Nephron (organoid): ENCODE measurements around the gene CDH11.

ENCODE experiments used
- H3K27ac Mint-ChIP-seq, 3 experiments: 2 replicates each; pipeline ENCODE4 v1.8.0; 2020; ENCODE audit warnings: mixed read lengths in 3 of 3, mild to moderate bottlenecking in 2 of 3, moderate library complexity in 1 of 3
- H3K27me3 Mint-ChIP-seq: 2 replicates; pipeline ENCODE4 v1.8.0; 2021; ENCODE audit warnings: low read depth, mild to moderate bottlenecking, moderate library complexity, mixed read lengths
- H3K36me3 Mint-ChIP-seq: 2 replicates; pipeline ENCODE4 v1.8.0; 2020; ENCODE audit warnings: low read depth, mixed read lengths
- H3K4me1 Mint-ChIP-seq: 2 replicates; pipeline ENCODE4 v1.8.0; 2020; ENCODE audit warnings: mixed read lengths
- H3K4me3 Mint-ChIP-seq, 3 experiments: 2 replicates each; pipeline ENCODE4 v1.8.0; 2020; ENCODE audit warnings: mild to moderate bottlenecking in 3 of 3, mixed read lengths in 3 of 3, moderate library complexity in 2 of 3
- H3K9me3 Mint-ChIP-seq: 2 replicates; pipeline ENCODE4 v1.8.0; 2020; ENCODE audit warnings: mixed read lengths
- TF ChIP-seq, protein P1 (sequence below), 3 experiments: fragments of 200-600 bp; sonication (generic); IDR thresholded peaks; one replicate each; pipeline ENCODE4 v1.5.0; 2021; ENCODE audit warnings: antibody characterized with exemption in 3 of 3; ENCODE audit not compliant: unreplicated experiment in 3 of 3

CDH11 gene

DNA sequence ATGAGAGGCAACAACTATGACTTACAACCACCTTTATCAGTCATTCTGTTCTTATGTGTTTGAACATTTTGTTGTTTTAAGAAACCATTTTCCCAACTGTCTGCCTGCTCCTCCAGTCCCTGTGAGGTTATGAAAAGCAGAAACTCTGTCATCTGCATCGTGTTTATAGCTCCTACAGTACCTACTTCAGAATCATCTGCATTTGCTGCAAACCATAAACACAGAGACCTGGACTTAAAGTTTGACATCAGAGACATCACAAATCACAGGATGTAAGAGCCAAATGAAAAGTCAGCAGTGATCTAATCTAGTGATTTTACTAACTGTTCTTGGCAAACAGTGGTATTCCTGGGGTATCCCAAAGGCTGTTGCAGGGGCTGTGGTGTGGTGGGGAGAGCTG, 55.2 kb downstream of the CDH11 start:
- H3K36me3 Mint-ChIP-seq: peaks cover 40% of the 10 kb centered on the region
- H3K27ac Mint-ChIP-seq: peak overlapping the region in 1 of 3 experiments; percentile 53
- peaks cover 4% of the 10 kb centered on the region for H3K27me3 Mint-ChIP-seq
- no peaks in the 10 kb centered on the region for H3K9me3 Mint-ChIP-seq
- H3K4me1 Mint-ChIP-seq: peaks cover 84% of the 10 kb centered on the region
- TF ChIP-seq, protein P1, sequence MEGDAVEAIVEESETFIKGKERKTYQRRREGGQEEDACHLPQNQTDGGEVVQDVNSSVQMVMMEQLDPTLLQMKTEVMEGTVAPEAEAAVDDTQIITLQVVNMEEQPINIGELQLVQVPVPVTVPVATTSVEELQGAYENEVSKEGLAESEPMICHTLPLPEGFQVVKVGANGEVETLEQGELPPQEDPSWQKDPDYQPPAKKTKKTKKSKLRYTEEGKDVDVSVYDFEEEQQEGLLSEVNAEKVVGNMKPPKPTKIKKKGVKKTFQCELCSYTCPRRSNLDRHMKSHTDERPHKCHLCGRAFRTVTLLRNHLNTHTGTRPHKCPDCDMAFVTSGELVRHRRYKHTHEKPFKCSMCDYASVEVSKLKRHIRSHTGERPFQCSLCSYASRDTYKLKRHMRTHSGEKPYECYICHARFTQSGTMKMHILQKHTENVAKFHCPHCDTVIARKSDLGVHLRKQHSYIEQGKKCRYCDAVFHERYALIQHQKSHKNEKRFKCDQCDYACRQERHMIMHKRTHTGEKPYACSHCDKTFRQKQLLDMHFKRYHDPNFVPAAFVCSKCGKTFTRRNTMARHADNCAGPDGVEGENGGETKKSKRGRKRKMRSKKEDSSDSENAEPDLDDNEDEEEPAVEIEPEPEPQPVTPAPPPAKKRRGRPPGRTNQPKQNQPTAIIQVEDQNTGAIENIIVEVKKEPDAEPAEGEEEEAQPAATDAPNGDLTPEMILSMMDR (IDR thresholded peaks at IDR 0.05; ENCODE audit: unreplicated experiment in 3 of 3): no peak
- H3K4me3 Mint-ChIP-seq: no peak overlapping the region

DNA sequence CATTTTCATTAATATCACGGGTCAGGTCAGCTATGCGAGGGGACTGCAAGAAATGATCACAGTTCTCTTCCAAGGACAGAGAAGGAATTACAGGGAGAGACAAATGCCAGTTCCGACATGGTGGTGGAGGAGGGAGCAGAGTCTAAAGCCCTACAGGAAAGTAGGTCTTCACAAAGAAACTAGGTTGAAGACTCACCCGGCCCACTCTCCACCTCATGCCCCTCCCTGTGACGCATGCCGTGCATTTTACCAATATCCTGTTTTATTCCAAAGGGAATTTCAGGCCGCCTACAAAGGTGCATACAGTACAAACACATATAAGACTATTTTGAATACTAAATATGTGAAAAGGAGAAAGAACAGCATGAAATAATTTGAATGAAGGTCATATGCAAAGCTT, 56.8 kb downstream of the CDH11 start:
- H3K36me3 Mint-ChIP-seq: peaks cover 33% of the 10 kb centered on the region
- H3K27me3 Mint-ChIP-seq: peaks cover 4% of the 10 kb centered on the region
- TF ChIP-seq, protein P1 (IDR thresholded peaks at IDR 0.05; ENCODE audit: unreplicated experiment in 3 of 3): no peak
- H3K4me3 Mint-ChIP-seq: no peak overlapping the region
- H3K27ac Mint-ChIP-seq: no peak overlapping the region
- H3K9me3 Mint-ChIP-seq: no peaks in the 10 kb centered on the region
- H3K4me1 Mint-ChIP-seq: peaks cover 81% of the 10 kb centered on the region

DNA sequence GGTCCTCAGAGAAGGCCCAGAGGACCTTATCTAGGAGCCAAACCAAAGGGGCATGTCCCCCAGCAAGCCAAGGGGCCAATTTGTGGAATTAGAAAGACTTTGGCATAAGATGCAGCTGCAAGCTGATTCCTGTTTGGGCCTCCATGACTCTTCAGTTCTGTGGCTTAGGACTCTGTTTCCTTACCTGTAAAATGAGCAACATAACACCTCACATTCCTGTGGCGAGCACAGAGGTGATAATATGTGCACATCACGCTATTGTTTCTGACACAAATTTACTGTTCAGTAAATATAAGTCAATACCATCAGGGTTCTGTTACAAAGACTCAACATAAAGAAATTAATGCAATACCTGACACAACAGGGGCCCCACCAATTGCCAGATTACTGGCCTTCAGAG, 57.7 kb downstream of the CDH11 start:
- Mint-ChIP-seq H3K9me3 (no peaks in the 10 kb centered on the region), H3K27me3 (peaks cover 4% of the 10 kb centered on the region), H3K4me1 (peaks cover 77% of the 10 kb centered on the region), H3K4me3 (no peak overlapping the region), H3K27ac (no peak overlapping the region), H3K36me3 (peaks cover 38% of the 10 kb centered on the region)
- TF ChIP-seq, protein P1 (IDR thresholded peaks at IDR 0.05; ENCODE audit: unreplicated experiment in 3 of 3): no peak

DNA sequence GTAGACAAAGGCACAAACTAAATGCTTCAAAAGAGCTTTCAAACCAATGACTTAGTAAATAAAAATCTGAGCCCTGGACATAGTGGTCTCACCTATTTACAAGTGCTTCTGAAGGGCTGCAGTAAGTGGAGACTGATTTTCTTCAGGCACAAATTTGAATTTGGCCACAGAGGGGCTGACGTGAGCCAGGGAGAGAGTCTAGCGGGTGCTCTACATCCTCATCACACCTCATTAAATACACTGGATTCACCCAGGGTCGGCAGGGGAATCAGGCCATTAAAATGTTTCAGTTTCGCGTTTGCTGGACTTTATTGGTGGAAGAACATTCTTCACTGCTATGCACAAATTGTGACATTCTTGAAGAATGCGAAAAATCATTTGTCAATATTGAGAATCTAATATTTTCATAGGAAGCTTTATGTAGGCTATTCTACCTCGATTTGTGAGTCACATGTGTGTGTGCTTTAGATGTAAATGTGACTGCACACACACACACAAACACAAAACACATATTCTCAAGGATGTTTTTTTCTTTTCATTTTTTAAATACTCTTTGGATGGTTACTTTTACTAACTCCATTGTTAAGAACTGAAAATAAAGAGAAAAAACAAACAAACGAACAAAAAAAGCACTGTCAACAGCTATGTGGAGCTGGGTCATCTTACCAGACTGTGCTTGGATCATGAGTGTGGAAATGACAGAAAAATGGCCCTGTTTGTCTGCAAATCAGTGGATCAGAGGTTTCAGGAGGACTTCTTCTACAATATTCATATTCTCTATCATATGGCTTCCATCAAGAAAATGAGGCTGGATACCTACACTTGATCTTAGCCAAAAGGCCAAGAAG, 58.9 kb downstream of the CDH11 start:
- Mint-ChIP-seq H3K4me3 (peak overlapping the region in 1 of 3 experiments; percentile 28), H3K27ac (peak overlapping the region; percentile 60 to 70 (median 66)), H3K4me1 (peaks cover 66% of the 10 kb centered on the region), H3K9me3 (no peaks in the 10 kb centered on the region), H3K36me3 (peaks cover 38% of the 10 kb centered on the region), H3K27me3 (peaks cover 4% of the 10 kb centered on the region)
- TF ChIP-seq, protein P1 (IDR thresholded peaks at IDR 0.05; ENCODE audit: unreplicated experiment in 3 of 3): no peak

DNA sequence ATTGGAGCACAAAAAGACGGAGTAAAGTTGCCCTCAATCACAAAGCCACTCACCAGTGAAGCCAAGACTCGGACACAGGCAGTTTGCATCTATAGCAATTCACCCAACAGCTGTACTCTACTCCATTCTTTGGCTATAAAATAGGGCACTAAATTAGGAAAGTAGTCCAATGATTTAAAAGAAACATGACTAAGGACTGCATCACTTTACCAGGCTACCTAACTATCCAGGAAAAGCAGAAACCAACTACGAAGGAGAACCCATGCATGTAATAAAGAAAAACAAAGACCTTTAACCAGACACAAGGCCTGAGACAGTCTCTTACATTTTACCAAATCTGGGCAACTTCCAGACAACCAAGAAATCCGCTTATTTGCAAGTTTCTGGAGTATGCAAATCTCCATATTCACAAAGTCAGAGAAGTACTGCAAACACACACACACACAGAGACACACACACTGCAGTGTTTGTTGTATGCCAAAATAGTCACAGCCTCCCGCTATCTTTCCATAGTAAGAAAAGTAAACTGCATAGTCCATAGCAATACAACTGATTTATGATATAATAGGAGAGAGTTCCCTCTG, 59.8 kb downstream of the CDH11 start:
- Mint-ChIP-seq H3K9me3 (no peaks in the 10 kb centered on the region), H3K4me3 (no peak overlapping the region), H3K36me3 (peaks cover 42% of the 10 kb centered on the region), H3K4me1 (peaks cover 66% of the 10 kb centered on the region), H3K27me3 (peaks cover 4% of the 10 kb centered on the region), H3K27ac (peak overlapping the region; percentile 60 to 70 (median 66))
- TF ChIP-seq, protein P1 (IDR thresholded peaks at IDR 0.05; ENCODE audit: unreplicated experiment in 3 of 3): no peak
